HG02943 (cell line): Measurements from ENCODE around the gene TNNT3.
"Not testable (repeated sequence)": the region's sequence is repeated elsewhere in the genome, so short reads cannot be mapped to it uniquely, and the experiment has no call there.

Source experiments
- ATAC-seq: cut with Tn5 transposase; IDR thresholded peaks from one replicate; pipeline ENCODE4 v1.9.1; 2021; ENCODE audit warnings: mild to moderate bottlenecking, low read depth, moderate library complexity; ENCODE audit not compliant: unreplicated experiment

TNNT3 gene

DNA sequence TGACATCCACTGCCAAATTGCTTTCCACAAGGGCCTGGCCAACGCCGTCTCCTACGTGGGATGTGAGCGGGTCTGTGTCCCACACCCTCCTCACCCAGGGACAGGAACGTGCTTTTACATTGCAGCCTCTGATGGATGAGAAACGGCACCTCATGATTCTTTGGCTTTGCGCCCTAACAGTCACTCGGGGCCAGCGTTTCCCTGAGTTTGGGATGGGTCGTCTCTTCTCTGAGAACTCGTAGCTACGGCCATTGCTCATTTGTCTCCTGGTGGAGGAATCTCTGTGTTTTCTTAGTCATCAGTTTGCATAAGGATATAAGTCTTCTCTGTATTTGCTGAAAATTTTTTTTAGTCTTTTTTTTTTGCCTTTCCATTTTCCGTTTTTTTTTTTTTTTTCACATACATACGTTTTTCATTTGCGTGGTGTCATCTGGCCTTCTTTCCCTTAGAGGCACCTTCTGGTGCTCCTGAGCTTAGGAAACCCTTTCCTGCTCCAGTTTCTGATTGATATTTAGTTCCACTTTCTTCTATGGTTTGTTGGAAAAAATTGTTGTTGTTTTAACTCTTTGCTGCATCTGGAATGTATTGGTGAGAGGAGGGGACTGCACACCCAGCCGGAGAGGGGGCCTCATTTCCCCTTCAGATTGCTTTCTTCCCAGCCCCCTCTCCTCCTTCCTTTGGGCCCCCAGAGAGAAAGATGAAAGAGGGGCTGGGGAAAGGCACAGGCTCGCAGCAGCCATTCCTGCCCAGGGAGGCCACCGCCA lies 12.0 kb downstream of the TNNT3 start:
- no peak for ATAC-seq

DNA sequence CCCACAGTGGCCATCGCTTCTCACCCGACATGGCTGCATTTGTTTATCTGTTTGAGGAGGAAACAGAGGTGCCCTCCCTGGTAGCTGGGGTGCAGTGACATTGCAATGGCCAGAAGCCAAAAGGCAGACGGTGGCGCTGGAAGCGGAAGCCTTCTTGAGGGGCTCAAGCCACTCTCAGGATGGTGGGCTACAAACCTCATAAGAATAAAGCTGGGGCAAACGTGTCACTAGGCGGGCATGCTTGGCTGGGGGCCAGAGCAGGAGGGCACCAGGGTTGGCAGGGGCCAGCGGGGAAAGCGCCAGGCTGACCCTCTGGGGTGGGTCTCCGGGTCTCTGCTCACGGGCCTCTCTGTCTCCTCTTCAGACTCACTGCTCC lies 12.6 kb downstream of the TNNT3 start:
- ATAC-seq = no peak

- ATAC-seq = no peak
Observed at GRCh38 chr11:1932681-1933080, 13.2 kb downstream of the TNNT3 start.

GRCh38 chr11:1933416-1934334 lies 14.2 kb downstream of the TNNT3 start:
- ATAC-seq = no peak

DNA sequence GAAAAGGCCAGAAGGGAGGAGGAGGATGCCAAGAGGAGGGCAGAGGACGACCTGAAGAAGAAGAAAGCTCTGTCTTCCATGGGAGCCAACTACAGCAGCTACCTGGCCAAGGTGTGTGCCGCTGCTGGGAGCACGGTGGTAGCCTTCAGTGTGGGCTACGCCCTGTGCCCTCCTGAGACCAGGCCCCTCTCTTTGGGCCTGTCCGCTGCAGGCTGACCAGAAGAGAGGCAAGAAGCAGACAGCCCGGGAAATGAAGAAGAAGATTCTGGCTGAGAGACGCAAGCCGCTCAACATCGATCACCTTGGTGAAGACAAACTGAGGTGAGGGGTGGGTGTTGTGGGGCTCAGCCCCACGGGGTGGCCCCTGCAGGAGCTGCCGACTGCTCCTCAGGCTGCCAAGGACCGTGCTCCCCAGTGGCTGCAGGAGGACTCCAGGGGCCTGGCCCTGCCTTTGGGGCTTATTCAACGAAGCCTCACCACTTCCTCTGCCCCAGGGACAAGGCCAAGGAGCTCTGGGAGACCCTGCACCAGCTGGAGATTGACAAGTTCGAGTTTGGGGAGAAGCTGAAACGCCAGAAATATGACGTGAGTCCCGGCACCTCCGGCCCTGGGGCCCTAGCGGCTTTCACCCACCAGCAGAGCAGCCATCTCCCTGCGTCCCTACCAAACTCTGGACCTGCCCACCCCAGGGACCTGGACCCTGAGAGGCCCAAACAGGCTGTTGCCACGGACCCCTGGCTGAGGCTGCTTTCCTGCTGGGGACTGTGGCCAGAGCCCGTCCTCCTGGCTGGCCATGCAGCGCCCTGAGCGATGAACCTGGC lies 15.0 kb downstream of the TNNT3 start:
- ATAC-seq = no peak

DNA sequence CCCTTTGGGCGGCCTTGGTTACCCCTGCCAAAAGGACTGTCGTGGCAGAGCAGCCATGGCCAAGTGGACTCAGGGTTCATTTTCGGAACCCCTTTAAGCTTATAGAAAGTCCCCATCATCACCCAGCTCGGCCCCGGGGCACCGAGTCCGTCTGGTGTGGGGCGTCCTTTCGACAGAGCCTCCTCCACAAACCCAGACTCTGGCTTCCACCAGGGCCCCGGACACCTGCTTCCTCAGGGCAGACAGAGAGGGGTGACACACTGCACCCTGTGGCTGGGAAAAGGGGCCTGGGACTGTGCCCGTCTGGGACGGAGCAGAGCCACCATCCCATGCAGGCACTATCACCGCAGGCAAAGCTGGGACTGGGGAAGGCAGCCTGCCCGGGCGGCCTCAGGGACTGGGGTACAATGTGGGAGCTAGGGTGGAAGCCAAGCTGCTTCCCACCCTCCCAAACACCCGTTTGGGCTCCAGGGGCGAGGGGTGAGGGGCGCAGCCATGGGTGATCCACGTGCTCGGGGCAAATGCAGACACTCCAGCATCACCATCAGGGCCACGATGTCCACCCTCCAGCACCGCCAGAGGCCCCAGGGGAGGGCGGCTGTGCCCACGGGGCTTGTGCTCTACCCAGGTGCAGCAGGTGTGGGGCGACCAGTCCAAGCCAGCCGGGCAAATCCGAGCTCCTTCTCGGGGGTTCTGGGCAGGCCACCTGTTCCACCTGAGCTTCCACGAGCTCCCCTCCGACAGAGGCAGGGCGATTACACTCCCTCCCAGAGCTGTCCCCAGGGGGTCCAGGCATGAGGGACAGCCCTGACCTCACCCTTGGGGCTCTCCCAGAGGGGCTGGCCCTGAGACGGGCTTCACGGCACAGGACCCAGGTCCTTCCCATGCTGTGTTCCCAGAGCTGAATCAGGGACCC lies 15.9 kb downstream of the TNNT3 start:
- ATAC-seq = no peak

- ATAC-seq = no peak
Observed at GRCh38 chr11:1936072-1936780, 16.7 kb downstream of the TNNT3 start.

GRCh38 chr11:1936781-1937615 lies 17.5 kb downstream of the TNNT3 start:
- ATAC-seq = no peak

DNA sequence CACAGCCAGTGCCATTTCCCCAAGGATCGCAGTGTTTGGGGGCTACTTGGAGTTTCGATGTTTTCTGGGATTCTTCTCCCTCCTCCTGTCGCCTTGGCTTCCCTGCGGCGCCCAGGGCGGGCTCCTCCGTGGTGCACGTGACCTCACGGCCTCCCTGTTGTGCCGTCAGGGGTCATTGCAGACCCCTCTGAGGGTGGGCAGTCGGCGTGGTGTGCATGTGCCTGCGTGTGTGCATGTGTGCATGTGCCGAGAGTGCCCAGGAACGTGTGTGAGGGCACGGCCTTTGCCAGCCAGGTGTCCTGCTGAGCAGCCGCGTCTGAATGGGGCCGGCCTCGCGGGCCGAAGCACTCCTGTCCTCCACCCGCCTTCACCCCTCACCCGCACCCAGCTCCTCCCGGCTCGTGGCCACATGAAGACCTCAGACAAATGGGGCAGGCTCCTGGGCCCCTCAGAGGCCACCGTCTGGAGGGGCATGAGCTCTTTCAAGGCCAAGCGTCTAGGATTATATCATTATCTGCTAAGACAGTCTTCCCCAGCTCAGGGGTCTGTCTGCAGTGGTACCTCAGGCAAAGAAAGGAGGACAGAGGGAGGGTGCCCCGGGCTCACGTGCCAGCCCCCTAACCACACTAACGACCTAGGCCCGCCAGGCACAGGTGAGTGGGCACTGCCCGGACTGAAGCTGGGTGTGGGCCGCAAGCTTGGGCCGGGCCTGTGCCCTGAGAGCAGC lies 18.3 kb downstream of the TNNT3 start:
- no peak for ATAC-seq

DNA sequence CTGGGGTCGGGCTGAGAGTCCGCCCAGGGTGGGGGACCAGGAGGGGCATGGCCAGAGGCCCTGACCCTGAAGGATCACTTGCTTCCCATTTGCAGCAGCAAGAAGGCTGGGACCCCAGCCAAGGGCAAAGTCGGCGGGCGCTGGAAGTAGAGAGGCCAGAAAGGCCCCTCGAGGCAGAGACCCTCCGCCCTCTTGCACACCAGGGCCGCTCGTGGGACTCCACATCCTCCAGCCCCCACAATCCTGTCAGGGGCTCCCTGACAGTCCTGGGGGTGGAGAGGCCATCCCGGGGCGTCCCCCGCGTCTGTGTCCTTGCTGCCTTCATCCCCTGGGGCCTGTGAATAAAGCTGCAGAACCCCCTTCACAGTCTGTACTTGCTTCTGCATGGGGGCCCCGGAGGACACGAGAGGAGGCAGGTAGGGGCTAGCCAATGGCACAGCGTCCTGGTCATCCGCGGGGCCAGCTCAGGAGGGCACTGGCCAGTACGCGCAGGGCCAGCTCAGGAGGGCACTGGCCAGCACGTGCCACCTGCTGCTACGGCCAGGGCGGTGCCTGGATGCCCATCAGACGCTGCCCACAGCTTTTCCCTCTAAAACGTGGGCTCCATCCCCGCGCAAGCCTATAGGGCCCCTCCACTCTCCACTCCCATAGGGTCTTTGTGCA lies 19.0 kb downstream of the TNNT3 start:
- no peak for ATAC-seq

GRCh38 chr11:1939006-1939625 lies 19.6 kb downstream of the TNNT3 start:
- ATAC-seq = no peak

GRCh38 chr11:1939788-1940187 lies 20.3 kb downstream of the TNNT3 start:
- ATAC-seq = not testable (repeated sequence)

- ATAC-seq = no peak
Observed at GRCh38 chr11:1942558-1943260, 23.2 kb downstream of the TNNT3 start.

DNA sequence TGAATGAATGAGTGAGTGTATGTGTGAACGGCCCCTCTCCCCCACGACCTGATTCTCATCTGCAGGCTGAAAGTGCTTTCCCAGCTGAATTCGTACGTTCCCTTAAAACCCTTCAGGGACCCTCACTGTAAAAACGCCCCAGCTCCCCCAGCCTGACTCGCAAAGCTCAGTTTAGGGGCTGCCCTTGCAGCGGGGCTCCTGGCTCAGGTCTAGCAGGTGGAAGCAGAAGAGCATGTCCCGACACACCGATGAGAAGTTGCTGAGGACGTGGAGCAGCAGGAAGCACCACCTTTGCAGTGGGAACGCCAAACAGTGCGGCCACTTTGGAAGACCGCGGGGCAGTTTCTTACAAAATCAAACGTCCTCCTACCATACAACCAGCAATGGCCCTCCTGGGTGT lies 24.1 kb downstream of the TNNT3 start:
- ATAC-seq = no peak

DNA sequence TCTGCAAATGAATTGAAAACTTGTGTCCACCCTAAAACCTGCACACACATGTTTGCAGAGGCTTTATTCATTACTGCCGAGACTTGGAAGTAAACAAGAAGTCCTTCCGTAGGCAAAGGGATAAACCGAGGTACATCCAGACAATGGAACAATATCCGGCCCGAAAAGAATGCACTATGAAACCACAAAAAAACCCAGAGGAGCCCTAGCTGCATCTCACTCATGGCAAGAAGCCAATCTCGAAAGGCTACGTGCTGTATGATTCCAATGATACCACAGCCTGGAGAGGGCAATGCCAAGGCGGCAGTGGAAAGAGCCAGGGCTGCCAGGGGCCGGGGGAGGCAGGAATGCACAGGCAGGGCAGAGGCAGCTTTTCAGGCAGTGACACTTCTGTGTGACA lies 24.5 kb downstream of the TNNT3 start:
- ATAC-seq = no peak

GRCh38 chr11:1946812-1947484 lies 27.4 kb downstream of the TNNT3 start, which contains the start of gene MRPL23:
Gene MRPL23, plus strand, starts transcription at chr11:1947332. Its CDS starts 31 bp downstream, at chr11:1947363.
- no peak for ATAC-seq
